SH-SY5Y (cell line): Measurements from ENCODE around the gene PRUNE2.

Experiments
- GATA2 ChIP-seq: IDR thresholded peaks from 2 replicates; pipeline ENCODE4 v1.6.1; 2011; ENCODE audit warnings: mild to moderate bottlenecking, low read depth, low read length
- GATA3 ChIP-seq: IDR thresholded peaks from 2 replicates; pipeline ENCODE4 v1.6.1; 2011; ENCODE audit warnings: low read depth, mild to moderate bottlenecking, low read length, moderate library complexity

- no peak for TF ChIP-seq GATA2
- TF ChIP-seq GATA3 = no peak
These were observed 38.1 kb upstream of the PRUNE2 start for GRCh38 chr9:76944011-76944410.
